GM19043 (cell line): ENCODE data around the gene FANK1.

Experiments
- ATAC-seq: cut with Tn5 transposase; IDR thresholded peaks from one replicate; pipeline ENCODE4 v1.9.1; 2021; ENCODE audit warnings: low read depth; ENCODE audit not compliant: unreplicated experiment

Gene FANK1

GRCh38 chr10:125984346-125984745 lies 88.0 kb downstream of the FANK1 start:
- ATAC-seq: no peak

- no peak for ATAC-seq
Observed at GRCh38 chr10:125984865-125985495, 88.6 kb downstream of the FANK1 start.

GRCh38 chr10:125985557-125986240 lies 89.3 kb downstream of the FANK1 start:
- ATAC-seq: no peak

GRCh38 chr10:125989791-125990190 lies 93.4 kb downstream of the FANK1 start:
- no peak for ATAC-seq

- no peak for ATAC-seq
Observed at GRCh38 chr10:125990974-125991373, 94.6 kb downstream of the FANK1 start.

- ATAC-seq: no peak
Observed at GRCh38 chr10:125991392-125991791, 95.0 kb downstream of the FANK1 start.

GRCh38 chr10:125992254-125992653 lies 95.9 kb downstream of the FANK1 start:
- ATAC-seq: no peak

GRCh38 chr10:125994601-125995000 lies 98.2 kb downstream of the FANK1 start:
- ATAC-seq: no peak

- no peak for ATAC-seq
Observed at GRCh38 chr10:125995726-125996304, 99.5 kb downstream of the FANK1 start.

- ATAC-seq: no peak
Observed at GRCh38 chr10:125997586-125997985, 101.2 kb downstream of the FANK1 start.

GRCh38 chr10:125999694-126000093 lies 103.3 kb downstream of the FANK1 start:
- ATAC-seq: no peak

- ATAC-seq: no peak
Observed at GRCh38 chr10:126001576-126001975, 105.2 kb downstream of the FANK1 start.

- ATAC-seq: no peak
Observed at GRCh38 chr10:126004752-126005151, 108.4 kb downstream of the FANK1 start.

GRCh38 chr10:126006264-126006663 lies 109.9 kb downstream of the FANK1 start:
- no peak for ATAC-seq

- ATAC-seq: no peak
Observed at GRCh38 chr10:126006906-126007305, 110.5 kb downstream of the FANK1 start.

- ATAC-seq: no peak
Observed at GRCh38 chr10:126009650-126010049, 113.3 kb downstream of the FANK1 start.

GRCh38 chr10:126011995-126012394 lies 115.6 kb downstream of the FANK1 start:
- no peak for ATAC-seq

GRCh38 chr10:126012485-126012884 lies 116.1 kb downstream of the FANK1 start:
- no peak for ATAC-seq

GRCh38 chr10:126013489-126014281 lies 117.3 kb downstream of the FANK1 start:
- no peak for ATAC-seq

- no peak for ATAC-seq
Observed at GRCh38 chr10:126014309-126014708, 117.9 kb downstream of the FANK1 start.

- ATAC-seq: no peak
Observed at GRCh38 chr10:126015413-126015812, 119.0 kb downstream of the FANK1 start.
